ENCODE results near the gene MED23. TPM values are rescaled to one million over a fixed set of nuclear protein-coding genes. Genes with fewer than 3 reads are reported as not detected.

The MED23 gene
- total RNA-seq (10 to 100 TPM; 35.7 to 59.1 (median 55.4) TPM), polyA plus RNA-seq (10 to 100 TPM; 11.1 to 16.7 TPM), total RNA-seq (129 reads per million, percentile 88 among the genes with 10 or more reads in this experiment)

GRCh38 chr6:131627724-131628682 is at the start of gene MED23:
Gene MED23 (minus strand): TSS chr6:131628242. CDS start chr6:131628049, 193 bp downstream.
- CTCF ChIA-PET: interaction anchor here (0.6 to 3.9 kb wide), 21 partner anchors 9 to 1528 kb away, joined by 3 to 29 read pairs (median 4); partner anchors contain the start of genes AKAP7 and ENPP3
- Mint-ChIP-seq H3K27ac (peak within 1 kb of the TSS; percentile 93 to 96 (median 95)), H3K36me3 (peaks cover 0 to 15% (median 8%) of the 10 kb centered on the region in 5 donors), H3K4me1 (peaks cover 20 to 51% (median 46%) of the 10 kb centered on the region in 7 donors), H3K27me3 (peaks cover 0 to 2% (median 0%) of the 10 kb centered on the region in 5 donors), H3K4me3 (peak within 1 kb of the TSS; percentile 95 to 100 (median 98)), H3K9me3 (no peaks in the 10 kb centered on the region)
- intact Hi-C loops (cut with micrococcal nuclease): loop anchor here (1.0 to 5.0 kb wide), 22 partner anchors 94 to 1881 kb away; partner anchors contain the start of genes AKAP7 (in 2 of the 2), EPB41L2 (in 2 of the 2), L3MBTL3 (in 1 of the 2) and RPS12 (in 1 of the 2)
- Histone ChIP-seq H3K27ac (ENCODE audit: low read depth, low read length) (peak within 1 kb of the TSS; percentile 75), H3K9me3 (ENCODE audit: control insufficient read depth in 2 of 3, low read length in 3 of 3) (no peaks in the 10 kb centered on the region), H3K4me3 (ENCODE audit: low read length) (peak within 1 kb of the TSS; percentile 92), H3K4me1 (ENCODE audit: control insufficient read depth in 2 of 2, insufficient read depth in 2 of 2, low read length in 2 of 2) (peaks cover 16 to 18% of the 10 kb centered on the region in 2 donors), H3K27me3 (ENCODE audit: control insufficient read depth in 2 of 2, insufficient read depth in 2 of 2, low read length in 2 of 2) (no peaks in the 10 kb centered on the region), H3K36me3 (ENCODE audit: control insufficient read depth in 2 of 3, insufficient read depth in 3 of 3, low read length in 3 of 3) (peaks cover 3 to 25% (median 17%) of the 10 kb centered on the region in 3 experiments)
- POLR2A ChIA-PET: interaction anchor here (0.6 to 1.9 kb wide), 9 partner anchors 9 to 1513 kb away, joined by 3 to 10 read pairs (median 4); no protein-coding TSS in a partner anchor
- DNase-seq (peak; percentile 85 to 98 (median 94)), ATAC-seq (peak; percentile 99)

GRCh38 chr6:131673184-131673583 is 45.1 kb upstream of the MED23 start:
- Mint-ChIP-seq H3K27me3 (peaks cover 0 to 2% (median 0%) of the 10 kb centered on the region in 5 donors), H3K36me3 (no peaks in the 10 kb centered on the region), H3K27ac (no peak overlapping the region), H3K4me1 (no peaks in the 10 kb centered on the region), H3K4me3 (no peak overlapping the region), H3K9me3 (peaks cover 0 to 3% (median 0%) of the 10 kb centered on the region in 11 donors)
- CTCF ChIA-PET: no interaction called here
- ATAC-seq (no peak), DNase-seq (no peak)
- H3K9me3 ChIP-seq (ENCODE audit: control insufficient read depth in 2 of 3, low read length in 3 of 3): no peaks in the 10 kb centered on the region
- POLR2A ChIA-PET: no interaction called here
- no peak overlapping the region for H3K4me3 ChIP-seq (ENCODE audit: low read length)
- H3K27ac ChIP-seq (ENCODE audit: low read depth, low read length): no peak overlapping the region
- no peaks in the 10 kb centered on the region for H3K27me3 ChIP-seq (ENCODE audit: control insufficient read depth in 2 of 2, insufficient read depth in 2 of 2, low read length in 2 of 2)
- intact Hi-C loops (cut with micrococcal nuclease): no loop called here
- no peaks in the 10 kb centered on the region for H3K4me1 ChIP-seq (ENCODE audit: control insufficient read depth in 2 of 2, insufficient read depth in 2 of 2, low read length in 2 of 2)
- no peaks in the 10 kb centered on the region for H3K36me3 ChIP-seq (ENCODE audit: control insufficient read depth in 2 of 3, insufficient read depth in 3 of 3, low read length in 3 of 3)

- no peaks in the 10 kb centered on the region for H3K36me3 Mint-ChIP-seq
- DNase-seq (no peak), ATAC-seq (no peak)
- H3K27ac Mint-ChIP-seq: no peak overlapping the region
- CTCF ChIA-PET: interaction anchor here (1.2 kb wide), 1 partner anchor 785 kb away, joined by 3 read pairs; no protein-coding TSS in a partner anchor
- H3K27me3 ChIP-seq (ENCODE audit: control insufficient read depth in 2 of 2, insufficient read depth in 2 of 2, low read length in 2 of 2): no peaks in the 10 kb centered on the region
- peaks cover 0 to 3% (median 0%) of the 10 kb centered on the region in 5 donors for H3K27me3 Mint-ChIP-seq
- no peaks in the 10 kb centered on the region for H3K4me1 ChIP-seq (ENCODE audit: control insufficient read depth in 2 of 2, insufficient read depth in 2 of 2, low read length in 2 of 2)
- intact Hi-C loops (cut with micrococcal nuclease): no loop called here
- H3K27ac ChIP-seq (ENCODE audit: low read depth, low read length): no peak overlapping the region
- peaks cover 0 to 3% (median 0%) of the 10 kb centered on the region in 11 donors for H3K9me3 Mint-ChIP-seq
- POLR2A ChIA-PET: no interaction called here
- no peaks in the 10 kb centered on the region for H3K36me3 ChIP-seq (ENCODE audit: control insufficient read depth in 2 of 3, insufficient read depth in 3 of 3, low read length in 3 of 3)
- no peaks in the 10 kb centered on the region for H3K9me3 ChIP-seq (ENCODE audit: control insufficient read depth in 2 of 3, low read length in 3 of 3)
- H3K4me3 ChIP-seq (ENCODE audit: low read length): no peak overlapping the region
- H3K4me3 Mint-ChIP-seq: no peak overlapping the region
- no peaks in the 10 kb centered on the region for H3K4me1 Mint-ChIP-seq
Observed at GRCh38 chr6:131669891-131670290, 41.8 kb upstream of the MED23 start.

- no peaks in the 10 kb centered on the region for H3K36me3 Mint-ChIP-seq
- H3K36me3 ChIP-seq (ENCODE audit: control insufficient read depth in 2 of 3, insufficient read depth in 3 of 3, low read length in 3 of 3): no peaks in the 10 kb centered on the region
- H3K4me3 Mint-ChIP-seq: no peak overlapping the region
- no peaks in the 10 kb centered on the region for H3K9me3 Mint-ChIP-seq
- no peak overlapping the region for H3K27ac ChIP-seq (ENCODE audit: low read depth, low read length)
- ATAC-seq (no peak), DNase-seq (no peak)
- H3K4me1 ChIP-seq (ENCODE audit: control insufficient read depth in 2 of 2, insufficient read depth in 2 of 2, low read length in 2 of 2): no peaks in the 10 kb centered on the region
- no peak overlapping the region for H3K27ac Mint-ChIP-seq
- ChIA-PET CTCF (no interaction called here), POLR2A (interaction anchor here (0.7 kb wide), 1 partner anchor 581 kb away, joined by 4 read pairs; no protein-coding TSS in a partner anchor)
- no peaks in the 10 kb centered on the region for H3K4me1 Mint-ChIP-seq
- peaks cover 0 to 2% (median 0%) of the 10 kb centered on the region in 5 donors for H3K27me3 Mint-ChIP-seq
- H3K9me3 ChIP-seq (ENCODE audit: control insufficient read depth in 2 of 3, low read length in 3 of 3): no peaks in the 10 kb centered on the region
- no peaks in the 10 kb centered on the region for H3K27me3 ChIP-seq (ENCODE audit: control insufficient read depth in 2 of 2, insufficient read depth in 2 of 2, low read length in 2 of 2)
- H3K4me3 ChIP-seq (ENCODE audit: low read length): no peak overlapping the region
- intact Hi-C loops (cut with micrococcal nuclease): no loop called here
Observed at GRCh38 chr6:131663578-131664165, 35.6 kb upstream of the MED23 start.

GRCh38 chr6:131660195-131660594 is 32.2 kb upstream of the MED23 start:
- H3K4me1 Mint-ChIP-seq: no peaks in the 10 kb centered on the region
- H3K27me3 Mint-ChIP-seq: no peaks in the 10 kb centered on the region
- CTCF ChIA-PET: no interaction called here
- Histone ChIP-seq H3K4me3 (ENCODE audit: low read length) (no peak overlapping the region), H3K4me1 (ENCODE audit: control insufficient read depth in 2 of 2, insufficient read depth in 2 of 2, low read length in 2 of 2) (no peaks in the 10 kb centered on the region), H3K36me3 (ENCODE audit: control insufficient read depth in 2 of 3, insufficient read depth in 3 of 3, low read length in 3 of 3) (no peaks in the 10 kb centered on the region), H3K27me3 (ENCODE audit: control insufficient read depth in 2 of 2, insufficient read depth in 2 of 2, low read length in 2 of 2) (no peaks in the 10 kb centered on the region), H3K9me3 (ENCODE audit: control insufficient read depth in 2 of 3, low read length in 3 of 3) (no peaks in the 10 kb centered on the region), H3K27ac (ENCODE audit: low read depth, low read length) (no peak overlapping the region)
- ATAC-seq: peak; percentile 36
- no peak for DNase-seq
- no peak overlapping the region for H3K27ac Mint-ChIP-seq
- no peaks in the 10 kb centered on the region for H3K36me3 Mint-ChIP-seq
- no peak overlapping the region for H3K4me3 Mint-ChIP-seq
- intact Hi-C loops (cut with micrococcal nuclease): no loop called here
- H3K9me3 Mint-ChIP-seq: no peaks in the 10 kb centered on the region
- POLR2A ChIA-PET: no interaction called here

- ChIA-PET CTCF (no interaction called here), POLR2A (interaction anchor here (0.6 kb wide), 1 partner anchor 102 kb away, joined by 5 read pairs; no protein-coding TSS in a partner anchor)
- intact Hi-C loops (cut with micrococcal nuclease): no loop called here
- Mint-ChIP-seq H3K27ac (no peak overlapping the region), H3K9me3 (no peaks in the 10 kb centered on the region), H3K4me3 (no peak overlapping the region), H3K27me3 (no peaks in the 10 kb centered on the region), H3K4me1 (no peaks in the 10 kb centered on the region), H3K36me3 (peaks cover 0 to 4% (median 0%) of the 10 kb centered on the region in 5 donors)
- H3K27ac ChIP-seq (ENCODE audit: low read depth, low read length): no peak overlapping the region
- no peaks in the 10 kb centered on the region for H3K9me3 ChIP-seq (ENCODE audit: control insufficient read depth in 2 of 3, low read length in 3 of 3)
- no peaks in the 10 kb centered on the region for H3K4me1 ChIP-seq (ENCODE audit: control insufficient read depth in 2 of 2, insufficient read depth in 2 of 2, low read length in 2 of 2)
- no peaks in the 10 kb centered on the region for H3K27me3 ChIP-seq (ENCODE audit: control insufficient read depth in 2 of 2, insufficient read depth in 2 of 2, low read length in 2 of 2)
- DNase-seq: no peak
- no peaks in the 10 kb centered on the region for H3K36me3 ChIP-seq (ENCODE audit: control insufficient read depth in 2 of 3, insufficient read depth in 3 of 3, low read length in 3 of 3)
- H3K4me3 ChIP-seq (ENCODE audit: low read length): no peak overlapping the region
- no peak for ATAC-seq
Observed at GRCh38 chr6:131658287-131658686, 30.2 kb upstream of the MED23 start.

Measured in naive thymus-derived CD4-positive, alpha-beta T cell (primary cell).